CD8-positive, alpha-beta memory T cell (primary cell): ENCODE data around the gene MFNG. TPM values are rescaled to one million over a fixed set of nuclear protein-coding genes. Genes with fewer than 3 reads are reported as not detected.
"Not testable (repeated sequence)": the region's sequence is repeated elsewhere in the genome, so short reads cannot be mapped to it uniquely, and the experiment has no call there.

Experiments
- CTCF ChIA-PET: fragments of 350-600 bp; sonication (Branson Sonifier 250); formaldehyde crosslinking; loops from one replicate; lab custom pipeline; 2021; ENCODE audit warnings: antibody characterized with exemption; lab: Charles Lee
- POLR2A ChIA-PET: fragments of 350-600 bp; sonication (Branson Sonifier 250); formaldehyde crosslinking; loops from one replicate; lab custom pipeline; 2021; ENCODE audit warnings: antibody characterized with exemption; lab: Charles Lee
- DNase-seq, 5 donors: peaks; one replicate each; pipeline versions ENCODE4 v3.0.0 to v3.0.0-alpha.2; 2020 to 2022; ENCODE audit warnings: mixed read lengths in 1 of 5
- H3K27ac ChIP-seq: one replicate; pipeline ENCODE4 v1.7.0; 2013; ENCODE audit warnings: low read depth, mild to moderate bottlenecking, low read length, moderate library complexity
- H3K27me3 ChIP-seq: 2 replicates; pipeline ENCODE4 v1.7.0; 2013; ENCODE audit warnings: low read length, mild to moderate bottlenecking; ENCODE audit not compliant: insufficient read depth, poor library complexity, severe bottlenecking
- H3K36me3 ChIP-seq: 2 replicates; pipeline ENCODE4 v1.7.0; 2013; ENCODE audit warnings: mild to moderate bottlenecking, low read length, moderate library complexity; ENCODE audit not compliant: insufficient read depth
- H3K4me1 ChIP-seq: 2 replicates; pipeline ENCODE4 v1.7.0; 2013; ENCODE audit warnings: mild to moderate bottlenecking, low read length, moderate library complexity; ENCODE audit not compliant: insufficient read depth
- H3K4me3 ChIP-seq: 2 replicates; pipeline ENCODE4 v1.7.0; 2013; ENCODE audit warnings: mild to moderate bottlenecking, low read length
- H3K9me3 ChIP-seq: 2 replicates; pipeline ENCODE4 v1.7.0; 2013; ENCODE audit warnings: mild to moderate bottlenecking, low read length
- H3K27ac Mint-ChIP-seq, 8 donors: one replicate each; pipeline ENCODE4 v1.8.0; 2020 to 2021; ENCODE audit warnings: mixed read lengths in 8 of 8, mild to moderate bottlenecking in 6 of 8, inconsistent platforms in 3 of 8, moderate library complexity in 3 of 8
- H3K27me3 Mint-ChIP-seq, 2 donors: one replicate each; pipeline ENCODE4 v1.8.0; 2020 to 2021; ENCODE audit warnings: mixed read lengths in 2 of 2, mild to moderate bottlenecking in 1 of 2, moderate library complexity in 1 of 2
- H3K36me3 Mint-ChIP-seq, 3 donors: one replicate each; pipeline ENCODE4 v1.8.0; 2020 to 2021; ENCODE audit warnings: mixed read lengths in 3 of 3, inconsistent platforms in 1 of 3, mild to moderate bottlenecking in 1 of 3
- H3K4me1 Mint-ChIP-seq, 3 donors: one replicate each; pipeline ENCODE4 v1.8.0; 2020 to 2021; ENCODE audit warnings: mixed read lengths in 3 of 3, inconsistent platforms in 1 of 3, mild to moderate bottlenecking in 1 of 3
- H3K4me3 Mint-ChIP-seq, 7 donors: one replicate each; pipeline ENCODE4 v1.8.0; 2020 to 2021; ENCODE audit warnings: mixed read lengths in 7 of 7, mild to moderate bottlenecking in 6 of 7, moderate library complexity in 4 of 7, inconsistent platforms in 2 of 7
- H3K9me3 Mint-ChIP-seq, 5 donors: one replicate each; pipeline ENCODE4 v1.8.0; 2020 to 2022; ENCODE audit warnings: mixed read lengths in 5 of 5, mild to moderate bottlenecking in 3 of 5, moderate library complexity in 2 of 5, inconsistent platforms in 1 of 5
- polyA plus RNA-seq: library from polyadenylated mRNA; unstranded; fragments of 300-500 nt; fragmentation: Illumina TruSeq; gene quantifications from one replicate; pipeline ENCODE4 v1.2.3, GENCODE V29; 2021
- total RNA-seq, 2 experiments: library from RNA; stranded (reverse); gene quantifications; one replicate each; pipeline ENCODE4 v1.2.3, GENCODE V29; 2021

Gene MFNG, protein sequence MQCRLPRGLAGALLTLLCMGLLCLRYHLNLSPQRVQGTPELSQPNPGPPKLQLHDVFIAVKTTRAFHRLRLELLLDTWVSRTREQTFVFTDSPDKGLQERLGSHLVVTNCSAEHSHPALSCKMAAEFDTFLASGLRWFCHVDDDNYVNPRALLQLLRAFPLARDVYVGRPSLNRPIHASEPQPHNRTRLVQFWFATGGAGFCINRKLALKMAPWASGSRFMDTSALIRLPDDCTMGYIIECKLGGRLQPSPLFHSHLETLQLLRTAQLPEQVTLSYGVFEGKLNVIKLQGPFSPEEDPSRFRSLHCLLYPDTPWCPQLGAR
- 100 to 1,000 TPM; 162 to 171 TPM for total RNA-seq
- 323 TPM for polyA plus RNA-seq

DNA sequence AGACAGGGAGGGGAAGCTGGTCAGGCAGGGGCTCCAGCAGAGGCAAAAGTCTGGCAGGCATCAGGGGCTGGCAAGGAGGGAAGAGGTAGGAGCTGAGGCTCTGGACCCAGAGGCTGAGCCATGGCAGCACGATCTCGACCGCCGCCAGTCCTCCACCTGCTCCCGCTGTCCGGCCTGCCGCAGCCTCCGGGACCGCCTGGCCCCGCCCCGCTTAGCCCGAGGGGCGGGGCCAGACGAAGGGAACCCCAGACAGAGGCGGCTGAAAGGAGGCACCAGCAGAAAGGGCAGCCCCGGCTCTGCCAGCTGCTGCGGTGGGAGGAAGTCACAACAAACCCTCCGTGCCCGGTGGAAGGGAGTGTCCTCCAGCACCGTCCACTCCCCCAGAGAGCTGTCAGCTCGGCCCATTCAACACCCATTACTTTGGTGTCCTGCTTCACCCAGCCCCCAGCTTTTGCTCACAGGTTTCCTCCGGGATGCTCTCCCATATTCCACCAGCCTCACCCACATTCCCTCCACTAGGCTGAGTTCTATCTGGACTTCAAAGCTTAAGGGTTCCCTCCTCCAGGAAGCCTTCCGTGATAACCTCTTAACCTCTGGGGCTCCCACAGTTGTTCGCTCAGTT is at the start of gene MFNG:
TSS of gene MFNG (minus strand) at position 161 of the 622 bp plus-strand sequence. CDS start 207 bp downstream, outside the sequence.
- peak within 1 kb of the TSS; percentile 76 for H3K27ac ChIP-seq
- H3K36me3 ChIP-seq: peaks cover 4% of the 10 kb centered on the region
- peak; percentile 64 to 83 (median 70) for DNase-seq
- Mint-ChIP-seq H3K4me3 (peak within 1 kb of the TSS; percentile 90 to 98 (median 94)), H3K36me3 (peaks cover 0 to 43% (median 0%) of the 10 kb centered on the region in 3 donors), H3K4me1 (peaks cover 47 to 75% (median 59%) of the 10 kb centered on the region in 3 donors), H3K9me3 (no peaks in the 10 kb centered on the region), H3K27me3 (no peaks in the 10 kb centered on the region), H3K27ac (peak within 1 kb of the TSS; percentile 89 to 99 (median 98))
- H3K4me3 ChIP-seq: peak within 1 kb of the TSS; percentile 95
- H3K9me3 ChIP-seq: no peaks in the 10 kb centered on the region
- H3K27me3 ChIP-seq: no peaks in the 10 kb centered on the region
- H3K4me1 ChIP-seq: peaks cover 63% of the 10 kb centered on the region
- ChIA-PET CTCF (interaction anchor here (0.8 to 3.7 kb wide), 14 partner anchors 8 to 254 kb away, joined by 3 to 24 read pairs (median 4); partner anchors contain the start of gene GGA1), POLR2A (interaction anchor here (0.6 to 1.3 kb wide), 10 partner anchors 9 to 711 kb away, joined by 3 to 7 read pairs (median 3); partner anchors contain the start of genes GGA1 and IFT27)

DNA sequence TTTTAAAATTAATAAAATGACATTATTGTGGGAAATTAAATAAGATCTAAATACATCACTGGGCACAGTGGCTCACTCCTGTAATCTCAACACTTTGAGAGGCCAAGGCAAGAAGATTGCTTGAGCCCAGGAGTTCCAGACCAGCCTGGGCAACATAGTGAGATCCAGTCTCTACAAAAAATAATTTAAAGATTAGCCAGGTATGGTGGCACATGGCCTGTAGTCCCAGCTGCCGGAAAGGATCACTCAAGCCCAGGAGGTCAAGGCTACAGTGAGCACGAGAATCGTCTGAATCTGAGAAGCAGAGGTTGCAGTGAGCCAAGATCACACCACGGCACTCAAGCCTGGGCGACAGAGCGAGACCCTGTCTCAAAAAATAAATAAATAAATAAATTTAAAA is 49.0 kb upstream of the MFNG start:
- POLR2A ChIA-PET: no interaction called here
- Mint-ChIP-seq H3K27ac (no peak overlapping the region), H3K4me3 (no peak overlapping the region), H3K9me3 (no peaks in the 10 kb centered on the region), H3K27me3 (peaks cover 10 to 31% of the 10 kb centered on the region in 2 donors), H3K4me1 (peaks cover 14 to 30% (median 18%) of the 10 kb centered on the region in 3 donors), H3K36me3 (no peaks in the 10 kb centered on the region)
- Histone ChIP-seq H3K9me3 (no peaks in the 10 kb centered on the region), H3K4me1 (peaks cover 13% of the 10 kb centered on the region), H3K27ac (no peak overlapping the region), H3K4me3 (no peak overlapping the region), H3K36me3 (no peaks in the 10 kb centered on the region), H3K27me3 (no peaks in the 10 kb centered on the region)
- CTCF ChIA-PET: interaction anchor here (1.5 to 1.7 kb wide), 2 partner anchors 32 to 57 kb away, joined by 3 to 4 read pairs; no protein-coding TSS in a partner anchor
- no peak for DNase-seq

DNA sequence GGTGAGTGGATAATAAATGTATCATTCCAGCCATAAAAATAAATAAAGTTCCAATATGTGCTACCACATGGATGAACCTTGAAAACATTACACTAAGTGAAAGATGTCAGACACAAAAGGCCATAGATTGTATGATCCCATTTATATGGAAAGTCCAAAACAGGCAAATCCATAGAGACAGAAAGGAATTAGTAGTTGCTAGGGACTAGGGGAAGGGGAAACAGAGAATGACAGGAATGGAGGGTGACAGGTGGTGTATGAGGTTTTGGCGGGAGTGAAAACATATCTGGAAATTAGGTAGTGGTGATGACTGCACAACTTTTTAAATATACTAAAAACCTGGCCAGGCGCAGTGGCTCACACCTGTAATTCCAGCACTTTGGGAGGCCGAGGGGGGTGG is 48.3 kb upstream of the MFNG start:
- Histone ChIP-seq H3K36me3 (no peaks in the 10 kb centered on the region), H3K27ac (no peak overlapping the region), H3K9me3 (no peaks in the 10 kb centered on the region), H3K4me1 (peaks cover 18% of the 10 kb centered on the region), H3K27me3 (no peaks in the 10 kb centered on the region), H3K4me3 (no peak overlapping the region)
- Mint-ChIP-seq H3K27me3 (peaks cover 8 to 25% of the 10 kb centered on the region in 2 donors), H3K4me3 (no peak overlapping the region), H3K27ac (peak overlapping the region in 1 of 8 donors; percentile 74), H3K4me1 (peaks cover 14 to 32% (median 16%) of the 10 kb centered on the region in 3 donors), H3K9me3 (no peaks in the 10 kb centered on the region), H3K36me3 (no peaks in the 10 kb centered on the region)
- CTCF ChIA-PET: interaction anchor here (1.7 kb wide), 1 partner anchor 32 kb away, joined by 4 read pairs; no protein-coding TSS in a partner anchor
- DNase-seq: no peak
- POLR2A ChIA-PET: no interaction called here

DNA sequence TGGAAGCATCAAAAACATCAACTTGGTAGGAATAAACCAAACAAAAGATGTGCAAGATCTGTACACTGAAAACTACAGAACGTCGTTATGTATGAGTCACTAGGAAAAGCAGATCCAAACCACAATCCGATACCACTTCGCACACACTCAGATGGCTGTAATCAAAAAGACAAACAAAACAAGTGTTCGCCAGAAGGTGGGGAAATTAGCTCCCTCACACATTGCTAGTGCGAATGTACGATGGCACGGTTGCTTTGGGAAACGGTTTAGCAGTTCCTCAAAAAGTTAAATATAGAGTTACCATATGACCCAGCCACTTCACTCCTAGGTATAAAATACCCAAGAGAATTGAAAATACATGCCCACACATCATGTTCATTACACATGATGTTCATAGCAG is 47.8 kb upstream of the MFNG start:
- no peak overlapping the region for H3K4me3 ChIP-seq
- Mint-ChIP-seq H3K4me3 (no peak overlapping the region), H3K4me1 (peaks cover 10 to 30% (median 13%) of the 10 kb centered on the region in 3 donors), H3K27me3 (peaks cover 7 to 23% of the 10 kb centered on the region in 2 donors), H3K9me3 (no peaks in the 10 kb centered on the region), H3K27ac (no peak overlapping the region), H3K36me3 (no peaks in the 10 kb centered on the region)
- ChIA-PET CTCF (interaction anchor here (1.7 kb wide), 1 partner anchor 33 kb away, joined by 4 read pairs; no protein-coding TSS in a partner anchor), POLR2A (no interaction called here)
- no peaks in the 10 kb centered on the region for H3K27me3 ChIP-seq
- no peaks in the 10 kb centered on the region for H3K36me3 ChIP-seq
- DNase-seq: no peak
- H3K9me3 ChIP-seq: no peaks in the 10 kb centered on the region
- H3K27ac ChIP-seq: no peak overlapping the region
- peaks cover 15% of the 10 kb centered on the region for H3K4me1 ChIP-seq

DNA sequence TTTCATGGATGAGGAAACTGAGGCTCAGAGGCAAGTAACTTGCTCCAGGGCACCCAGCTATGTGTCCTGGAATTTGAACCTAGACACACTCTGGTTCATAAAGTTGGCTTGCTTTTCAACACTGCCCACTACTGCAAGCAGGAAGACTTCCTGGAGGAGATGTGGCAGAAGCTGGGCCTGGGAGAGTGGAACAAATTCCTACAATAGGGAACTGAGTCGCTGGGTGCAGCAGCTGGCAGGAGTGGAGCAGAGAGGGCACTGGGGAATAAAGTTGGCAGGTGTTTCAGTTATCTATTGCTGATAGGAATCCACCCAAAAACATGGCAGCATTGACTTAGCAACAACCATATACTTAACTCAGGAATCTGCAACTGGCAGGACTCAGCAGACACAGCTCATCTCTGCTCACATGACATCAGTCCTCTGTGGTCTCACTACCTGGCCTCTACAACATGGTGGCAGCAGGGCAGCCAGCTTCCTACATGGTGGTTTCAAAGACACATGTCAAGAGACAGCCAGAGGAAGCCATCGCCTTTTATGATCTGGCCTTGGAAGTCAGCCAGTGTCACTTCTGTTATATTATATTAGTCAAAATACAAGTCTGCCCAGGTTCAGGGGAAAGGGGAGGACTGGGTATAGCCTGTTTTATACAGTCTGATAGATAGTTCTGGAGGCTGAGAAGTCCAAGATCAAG is 43.6 kb upstream of the MFNG start:
- H3K36me3 ChIP-seq: no peaks in the 10 kb centered on the region
- H3K27ac Mint-ChIP-seq: no peak overlapping the region
- H3K4me3 Mint-ChIP-seq: no peak overlapping the region
- no peak for DNase-seq
- H3K4me1 Mint-ChIP-seq: peaks cover 0 to 17% (median 5%) of the 10 kb centered on the region in 3 donors
- H3K9me3 Mint-ChIP-seq: no peaks in the 10 kb centered on the region
- no peaks in the 10 kb centered on the region for H3K36me3 Mint-ChIP-seq
- peaks cover 3% of the 10 kb centered on the region for H3K27me3 ChIP-seq
- ChIA-PET POLR2A (no interaction called here), CTCF (interaction anchor here (0.9 to 3.7 kb wide), 3 partner anchors 9 to 57 kb away, joined by 4 to 20 read pairs (median 4); no protein-coding TSS in a partner anchor)
- H3K4me3 ChIP-seq: no peak overlapping the region
- no peak overlapping the region for H3K27ac ChIP-seq
- H3K9me3 ChIP-seq: no peaks in the 10 kb centered on the region
- peaks cover 15 to 31% of the 10 kb centered on the region in 2 donors for H3K27me3 Mint-ChIP-seq
- H3K4me1 ChIP-seq: peaks cover 6% of the 10 kb centered on the region

DNA sequence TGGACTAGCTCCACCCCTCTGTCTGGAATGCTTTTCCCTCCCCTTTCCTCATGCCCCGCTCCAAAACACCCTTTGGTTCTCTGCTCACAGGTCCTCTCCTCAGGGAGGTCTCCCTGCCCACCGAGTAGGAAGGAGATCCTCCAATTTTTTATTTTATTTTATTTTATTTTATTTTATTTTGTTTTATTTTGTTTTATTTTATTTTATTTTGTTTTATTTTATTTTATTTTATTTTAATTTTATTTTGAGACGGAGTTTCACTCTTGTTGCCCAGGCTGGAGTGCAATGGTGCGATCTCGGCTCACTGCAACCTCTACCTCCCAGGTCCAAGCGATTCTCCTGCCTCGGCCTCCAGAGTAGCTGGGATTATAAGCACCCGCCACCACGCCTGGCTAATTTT is 41.8 kb upstream of the MFNG start:
- H3K27ac Mint-ChIP-seq, H3K4me1 ChIP-seq, H3K4me1 Mint-ChIP-seq, H3K27me3 ChIP-seq, H3K4me3 ChIP-seq, DNase-seq, H3K9me3 Mint-ChIP-seq, H3K36me3 ChIP-seq, H3K36me3 Mint-ChIP-seq, POLR2A ChIA-PET, H3K27ac ChIP-seq, H3K4me3 Mint-ChIP-seq, H3K9me3 ChIP-seq: not testable (repeated sequence)
- CTCF ChIA-PET: interaction anchor here (1.1 to 3.7 kb wide), 2 partner anchors 11 to 39 kb away, joined by 8 to 20 read pairs; no protein-coding TSS in a partner anchor
- peaks cover 18 to 33% of the 10 kb centered on the region in 2 donors for H3K27me3 Mint-ChIP-seq

DNA sequence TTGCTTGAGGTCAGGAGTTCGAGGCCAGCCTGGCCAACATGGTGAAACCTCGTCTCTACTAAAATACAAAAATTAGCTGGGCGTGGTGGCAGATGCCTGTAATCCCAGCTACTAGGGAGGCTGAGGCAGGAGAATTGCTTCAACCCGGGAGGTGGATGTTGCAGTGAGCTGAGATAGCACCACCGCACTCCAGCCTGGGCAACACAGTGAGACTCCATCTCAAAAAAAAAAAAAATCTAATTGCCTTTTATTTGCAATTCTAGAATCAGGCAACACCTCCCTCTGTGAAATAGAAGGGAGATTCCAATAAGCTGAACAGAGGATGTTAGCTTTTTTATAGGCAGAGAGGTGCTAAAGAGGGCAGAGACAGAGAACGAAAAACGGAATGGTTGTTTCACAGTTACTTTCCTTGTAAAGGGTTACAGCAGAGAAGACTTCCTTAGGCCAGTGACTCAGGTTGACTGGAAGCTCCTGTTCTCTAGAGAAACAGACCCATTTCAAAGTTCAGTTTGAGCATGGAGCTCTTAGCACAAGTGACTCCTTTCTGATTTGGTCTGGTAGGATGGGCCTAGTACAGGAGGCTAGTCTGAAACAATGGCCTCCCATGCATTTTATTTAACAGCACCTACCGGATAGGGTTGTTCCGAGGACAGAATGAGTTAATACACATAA is 41.0 kb upstream of the MFNG start:
- H3K36me3 ChIP-seq, H3K4me1 ChIP-seq, H3K4me3 ChIP-seq, H3K9me3 Mint-ChIP-seq, POLR2A ChIA-PET, H3K36me3 Mint-ChIP-seq, H3K27ac ChIP-seq, H3K4me1 Mint-ChIP-seq, H3K9me3 ChIP-seq, DNase-seq, H3K4me3 Mint-ChIP-seq, H3K27me3 ChIP-seq: not testable (repeated sequence)
- H3K27ac Mint-ChIP-seq: peak overlapping the region in 1 of 8 donors; percentile 15
- peaks cover 25 to 41% of the 10 kb centered on the region in 2 donors for H3K27me3 Mint-ChIP-seq
- CTCF ChIA-PET: interaction anchor here (1.1 to 3.7 kb wide), 2 partner anchors 12 to 40 kb away, joined by 8 to 20 read pairs; no protein-coding TSS in a partner anchor
